SK-N-SH (cell line): ENCODE data around the gene ATG2B. TPM values are rescaled to one million over a fixed set of nuclear protein-coding genes. Genes with fewer than 3 reads are reported as not detected.

ENCODE experiments used
- CTCF ChIA-PET: fragments of 300-600, 350-600 bp; formaldehyde crosslinking; extraction: SDS; loops from one replicate; lab custom pipeline; 2021; lab: Yijun Ruan, JAX
- POLR2A ChIA-PET: fragments of 350-600 bp; sonication (Branson Sonifier 250); formaldehyde crosslinking; extraction: SDS; loops from one replicate; lab custom pipeline; 2020; ENCODE audit warnings: antibody characterized with exemption, inconsistent platforms; lab: Yijun Ruan, JAX
- DNase-seq: peaks from one replicate; pipeline ENCODE4 v3.0.0; 2012
- H2AFZ ChIP-seq: fragments of 200-600 bp; sonication (generic); 2 replicates; pipeline ENCODE4 v1.8.1; 2016; ENCODE audit warnings: antibody characterized with exemption, mild to moderate bottlenecking, low read depth
- H3F3A ChIP-seq: fragments of 200-600 bp; sonication (generic); replicated peaks from 2 replicates; pipeline ENCODE3; 2016; ENCODE audit warnings: antibody characterized with exemption, mild to moderate bottlenecking; ENCODE audit not compliant: insufficient read depth
- H3K27ac ChIP-seq, 2 experiments: fragments of 200-500 bp in 1 of 2; fragments of 200-600 bp in 1 of 2; sonication (Bioruptor generic) in 1 of 2; sonication (generic), shearing (Covaris generic) in 1 of 2; 2 replicates each; pipeline versions ENCODE4 v1.5.1 to v1.6.1; 2014 to 2016; ENCODE audit warnings: low read depth in 2 of 2, inconsistent platforms in 1 of 2, low read length in 1 of 2, mild to moderate bottlenecking in 1 of 2, mixed read lengths in 1 of 2
- H3K27me3 ChIP-seq: fragments of 200-600 bp; sonication (generic), shearing (Covaris generic); 2 replicates; pipeline ENCODE4 v1.6.1; 2016; ENCODE audit warnings: mixed run types; ENCODE audit not compliant: insufficient read depth
- H3K36me3 ChIP-seq, 2 experiments: fragments of 200-500 bp in 1 of 2; fragments of 200-600 bp in 1 of 2; sonication (Bioruptor generic) in 1 of 2; sonication (generic) in 1 of 2; replicated peaks in 1 of 2; 2 replicates each; pipeline versions ENCODE3 to v1.5.1; 2014 to 2016; ENCODE audit warnings: low read length in 1 of 2, mild to moderate bottlenecking in 1 of 2; ENCODE audit not compliant: insufficient read depth in 2 of 2, control insufficient read depth in 1 of 2
- H3K4me1 ChIP-seq, 2 experiments: fragments of 200-500 bp in 1 of 2; fragments of 200-600 bp in 1 of 2; sonication (Bioruptor generic) in 1 of 2; sonication (generic), shearing (Covaris generic) in 1 of 2; 2 replicates each; pipeline versions ENCODE4 v1.5.1 to v1.6.1; 2014 to 2016; ENCODE audit warnings: low read depth in 1 of 2, low read length in 1 of 2, mixed run types in 1 of 2; ENCODE audit not compliant: insufficient read depth in 2 of 2, control insufficient read depth in 1 of 2
- H3K4me2 ChIP-seq: fragments of 200-600 bp; sonication (generic), shearing (Covaris generic); 2 replicates; pipeline ENCODE4 v1.6.1; 2017; ENCODE audit warnings: mixed run types
- H3K4me3 ChIP-seq, 2 experiments: fragments of 200-500 bp in 1 of 2; fragments of 200-600 bp in 1 of 2; sonication (Bioruptor generic) in 1 of 2; sonication (generic), shearing (Covaris generic) in 1 of 2; 2 replicates each; pipeline versions ENCODE4 v1.5.1 to v1.8.1; 2014 to 2016; ENCODE audit warnings: low read depth in 2 of 2, inconsistent platforms in 1 of 2, low read length in 1 of 2, mild to moderate bottlenecking in 1 of 2, mixed read lengths in 1 of 2, moderate library complexity in 1 of 2
- H3K79me2 ChIP-seq: fragments of 200-600 bp; sonication (generic); 2 replicates; pipeline ENCODE4 v1.8.1; 2017; ENCODE audit warnings: mild to moderate bottlenecking; ENCODE audit not compliant: insufficient read depth
- H3K9ac ChIP-seq: fragments of 200-600 bp; sonication (generic); 2 replicates; pipeline ENCODE4 v1.6.1; 2017; ENCODE audit warnings: mixed run types
- H3K9me2 ChIP-seq: fragments of 200-600 bp; sonication (generic); 2 replicates; pipeline ENCODE4 v1.6.1; 2017; ENCODE audit warnings: mixed run types
- H3K9me3 ChIP-seq: fragments of 200-600 bp; sonication (generic); 2 replicates; pipeline ENCODE4 v1.6.1; 2017; ENCODE audit warnings: mixed run types, mild to moderate bottlenecking, moderate library complexity
- H4K20me1 ChIP-seq: fragments of 200-600 bp; sonication (generic); 2 replicates; pipeline ENCODE4 v1.6.1; 2017; ENCODE audit warnings: mild to moderate bottlenecking, mixed run types; ENCODE audit not compliant: insufficient read depth
- CHD2 ChIP-seq: fragments of 150-350 bp; IDR thresholded peaks from 2 replicates; pipeline ENCODE4 v1.6.1; 2018; ENCODE audit warnings: low read length; ENCODE audit not compliant: partially characterized antibody
- EZH2phosphoT487 ChIP-seq: fragments of 200-600 bp; sonication (generic); IDR thresholded peaks from 2 replicates; pipeline ENCODE4 v1.6.1; 2017; ENCODE audit warnings: low read depth, mixed run types, mild to moderate bottlenecking, antibody characterized with exemption, moderate library complexity, borderline replicate concordance
- FOSL2 ChIP-seq: IDR thresholded peaks from 2 replicates; pipeline ENCODE4 v1.4.0; 2012; ENCODE audit warnings: low read depth, mild to moderate bottlenecking, moderate library complexity, borderline replicate concordance
- FOXJ3 ChIP-seq: sonication (generic); formaldehyde crosslinking; IDR thresholded peaks from 2 replicates; pipeline ENCODE4 v1.5.1; 2020; ENCODE audit warnings: mild to moderate bottlenecking, missing genetic modification reagents
- FOXM1 ChIP-seq: IDR thresholded peaks from 2 replicates; pipeline ENCODE4 v1.4.0; 2012; ENCODE audit warnings: low read depth, mild to moderate bottlenecking
- GATA2 ChIP-seq: sonication (generic); formaldehyde crosslinking; IDR thresholded peaks from 2 replicates; pipeline ENCODE4 v1.5.0; 2020; ENCODE audit warnings: mild to moderate bottlenecking, missing genetic modification reagents
- IRF3 ChIP-seq: fragments of 150-350 bp; IDR thresholded peaks from 2 replicates; pipeline ENCODE4 v1.6.1; 2016; ENCODE audit warnings: mild to moderate bottlenecking, low read depth, low read length
- MAX ChIP-seq: IDR thresholded peaks from 2 replicates; pipeline ENCODE4 v1.4.0; 2012; ENCODE audit warnings: low read depth
- MEF2A ChIP-seq: IDR thresholded peaks from 2 replicates; pipeline ENCODE4 v1.4.0; 2012; ENCODE audit warnings: low read depth, borderline replicate concordance
- MXI1 ChIP-seq: IDR thresholded peaks from 2 replicates; pipeline ENCODE4 v1.6.1; 2012; ENCODE audit warnings: mild to moderate bottlenecking, low read depth, low read length, improper control_type of control experiment
- NFIC ChIP-seq: IDR thresholded peaks from 2 replicates; pipeline ENCODE4 v1.4.0; 2012; ENCODE audit warnings: borderline replicate concordance
- PBX3 ChIP-seq: IDR thresholded peaks from 2 replicates; pipeline ENCODE4; 2012
- POLR2AphosphoS5 ChIP-seq: IDR thresholded peaks from 2 replicates; pipeline ENCODE4 v1.6.1; 2012; ENCODE audit warnings: low read depth, low read length
- REST ChIP-seq: IDR thresholded peaks from 2 replicates; pipeline ENCODE4 v1.6.1; 2012; ENCODE audit warnings: mild to moderate bottlenecking, low read depth, low read length, moderate library complexity
- SIN3A ChIP-seq: IDR thresholded peaks from 2 replicates; pipeline ENCODE4 v1.6.1; 2012; ENCODE audit warnings: low read depth, mild to moderate bottlenecking, low read length, moderate library complexity, borderline replicate concordance
- SMC3 ChIP-seq: IDR thresholded peaks from 2 replicates; pipeline ENCODE4 v1.6.1; 2012; ENCODE audit warnings: low read depth, low read length, improper control_type of control experiment
- TAF1 ChIP-seq: IDR thresholded peaks from 2 replicates; pipeline ENCODE4 v1.6.1; 2012; ENCODE audit warnings: low read depth, mild to moderate bottlenecking, low read length, moderate library complexity, borderline replicate concordance
- TCF12 ChIP-seq: IDR thresholded peaks from 2 replicates; pipeline ENCODE4 v1.4.0; 2012
- YY1 ChIP-seq: IDR thresholded peaks from 2 replicates; pipeline ENCODE4 v1.4.0; 2012; ENCODE audit warnings: low read depth, mild to moderate bottlenecking
- ZBTB33 ChIP-seq: IDR thresholded peaks from 2 replicates; pipeline ENCODE4 v1.4.0; 2012; ENCODE audit warnings: low read depth, borderline replicate concordance
- WGBS: methylation state at CpG from one replicate; pipeline ENCODE4 v1.1.6; 2017; ENCODE audit warnings: low lambda C conversion rate; 5-methylcytosine and 5-hydroxymethylcytosine counted together
- polyA plus RNA-seq, 3 experiments: library from polyadenylated mRNA; depleted of rRNA; stranded (reverse); fragments of >200 nt; gene quantifications; 2 replicates each; pipeline ENCODE4 v1.2.3, GENCODE V29; 2012

The ATG2B gene
- polyA plus RNA-seq, 1 of the 3 experiments (the other 2 are of a cell fraction), result 5.8 TPM

- TF ChIP-seq REST (0 out of 2 replicates have a peak, but pooled peaks have one; percentile 13), YY1 (peak; percentile 44; the same call in 1 of the 2 replicates), SIN3A (no peak), FOXJ3 (CRISPR knock-in tag) (no peak), EZH2phosphoT487 (no peak), MXI1 (no peak), MAX (peak; percentile 66), TAF1 (0 out of 2 replicates have a peak, but pooled peaks have one; percentile 22), PBX3 (peak; percentile 95), GATA2 (no peak)
These were observed 107.4 kb downstream of the ATG2B start, which contains the start of gene BDKRB1 (continued) for GRCh38 chr14:96255501-96256366.

GRCh38 chr14:96254687-96255086, 108.5 kb downstream of the ATG2B start:
- Histone ChIP-seq H2AFZ (no peak overlapping the region; the same call in 1 of the 2 replicates), H3K9me3 (peaks cover 7% of the 10 kb centered on the region; the same call in 1 of the 2 replicates), H3K4me3 (no peak overlapping the region), H3K27me3 (no peaks in the 10 kb centered on the region), H3K4me1 (peaks cover 6 to 34% of the 10 kb centered on the region in 2 experiments), H3K27ac (peak overlapping the region in 1 of 2 experiments; percentile 97; a peak in 3 of 4 replicates), H3K4me2 (peak overlapping the region; percentile 4; the same call in 1 of the 2 replicates), H3K9me2 (no peaks in the 10 kb centered on the region), H3K36me3 (peaks cover 0 to 11% of the 10 kb centered on the region in 2 experiments), H3K9ac (peak overlapping the region; percentile 14; the same call in 1 of the 2 replicates), H3K79me2 (peaks cover 31% of the 10 kb centered on the region), H3F3A (peaks cover 35% of the 10 kb centered on the region), H4K20me1 (no peaks in the 10 kb centered on the region)
- CTCF ChIA-PET, result no interaction called here
- DNase-seq, result no peak
- POLR2A ChIA-PET, result no interaction called here
- 90% methylated on average over 11 of the region's 11 CpGs for WGBS
- no peak for TF ChIP-seq MXI1
- no peak for TF ChIP-seq ZBTB33
- no peak for TF ChIP-seq SMC3
- no peak for TF ChIP-seq CHD2
- TF ChIP-seq FOSL2, result no peak
- no peak for TF ChIP-seq GATA2
- TF ChIP-seq POLR2AphosphoS5, result no peak
- TF ChIP-seq FOXM1, result no peak
- no peak for TF ChIP-seq IRF3
- no peak for TF ChIP-seq TCF12
- TF ChIP-seq NFIC, result no peak
- TF ChIP-seq FOXJ3 (CRISPR knock-in tag), result no peak
- TF ChIP-seq MEF2A, result no peak
- no peak for TF ChIP-seq PBX3
